NCI-H1105 (cell line): Measurements from ENCODE around the gene CPAMD8.
"Not testable (repeated sequence)": the region's sequence is repeated elsewhere in the genome, so short reads cannot be mapped to it uniquely, and the experiment has no call there.

Experiments used
- DNase-seq: peaks from one replicate; lab custom pipeline; 2025; lab: John Stamatoyannopoulos, UW

The CPAMD8 gene

DNA sequence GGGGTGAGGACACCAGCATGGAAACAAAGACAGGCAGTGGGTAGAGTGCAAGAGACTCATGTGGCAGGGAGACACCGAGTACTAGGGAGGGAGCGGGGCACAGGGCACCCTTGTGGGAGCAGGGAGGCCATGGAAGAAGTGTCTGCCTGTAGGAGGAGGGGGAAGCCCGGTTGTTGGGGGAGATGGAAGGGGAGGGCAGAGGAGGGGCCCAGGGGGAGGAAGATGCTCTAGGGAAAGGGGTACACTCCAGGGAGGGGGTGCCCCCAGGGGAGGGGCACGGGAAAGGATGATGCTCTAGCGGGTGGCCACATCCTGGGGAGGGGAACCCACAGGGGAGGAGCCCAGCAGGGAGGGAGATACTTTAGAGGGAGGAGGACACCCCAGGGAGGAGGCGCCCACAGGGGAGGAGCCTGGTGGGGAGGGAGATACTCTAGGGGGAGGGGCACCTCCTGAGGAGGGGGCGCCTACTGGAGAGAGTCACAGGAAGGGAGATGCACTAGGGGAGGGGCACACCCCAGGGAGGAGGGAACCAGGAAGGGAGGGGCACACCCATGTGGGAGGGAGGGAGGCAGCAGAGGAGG lies 24.9 kb downstream of the CPAMD8 start:
- DNase-seq = no peak

DNA sequence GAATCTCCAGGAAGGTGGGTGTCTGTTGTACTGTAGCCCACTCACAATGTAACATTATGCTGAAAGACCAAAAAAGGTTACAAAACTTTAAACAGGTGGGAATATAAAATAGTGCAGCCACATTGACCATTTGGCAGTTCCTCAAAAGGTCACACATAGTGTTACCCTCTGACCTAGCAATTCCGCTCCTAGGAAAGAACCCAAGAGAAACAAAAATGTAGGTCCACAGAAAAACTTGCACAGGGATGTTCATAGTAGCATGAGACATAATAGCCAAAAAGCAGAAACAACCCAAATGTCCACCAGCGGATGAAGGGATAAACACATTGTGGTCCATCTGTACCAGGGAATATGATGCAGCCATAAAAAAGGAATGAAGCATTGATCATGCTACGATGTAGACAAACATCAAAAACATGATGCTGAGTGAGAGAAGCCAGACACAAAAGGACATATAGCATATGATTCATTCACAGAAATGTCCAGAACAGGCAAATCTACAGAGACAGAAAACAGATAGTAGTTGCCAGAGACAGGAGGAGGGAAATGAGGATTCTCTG lies 27.9 kb downstream of the CPAMD8 start:
- no peak for DNase-seq

DNA sequence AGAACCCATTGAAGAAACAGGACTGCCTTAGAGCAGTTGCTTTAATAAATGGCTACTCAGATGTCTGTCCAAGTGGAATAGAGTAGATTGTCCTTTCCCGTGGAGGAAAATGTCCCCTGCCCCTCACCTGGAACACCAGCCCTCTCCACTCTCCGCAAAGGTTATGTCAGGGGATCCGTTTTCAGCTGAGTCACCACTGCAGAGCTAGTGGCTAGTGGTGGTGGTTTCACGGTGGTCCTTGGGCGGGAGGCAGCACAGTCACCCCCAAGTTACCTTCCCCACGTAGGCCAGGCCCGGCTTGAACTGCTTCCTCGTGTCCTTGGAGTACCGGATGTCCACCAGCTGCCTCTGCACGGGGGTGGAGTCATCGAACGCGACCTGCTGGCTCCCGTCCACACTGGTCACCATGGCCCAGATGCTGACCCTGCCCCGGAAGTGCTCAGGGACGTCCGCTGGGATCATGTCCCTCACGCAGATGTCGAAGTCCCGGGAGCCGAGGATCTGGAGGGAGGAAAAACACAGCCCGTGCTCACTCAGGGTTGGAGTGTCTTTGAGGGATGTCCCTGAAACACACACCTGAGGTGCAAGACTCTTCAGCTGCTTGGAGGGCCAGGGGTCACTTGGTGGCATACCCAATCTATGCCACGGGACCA lies 29.6 kb downstream of the CPAMD8 start:
- not testable (repeated sequence) for DNase-seq

DNA sequence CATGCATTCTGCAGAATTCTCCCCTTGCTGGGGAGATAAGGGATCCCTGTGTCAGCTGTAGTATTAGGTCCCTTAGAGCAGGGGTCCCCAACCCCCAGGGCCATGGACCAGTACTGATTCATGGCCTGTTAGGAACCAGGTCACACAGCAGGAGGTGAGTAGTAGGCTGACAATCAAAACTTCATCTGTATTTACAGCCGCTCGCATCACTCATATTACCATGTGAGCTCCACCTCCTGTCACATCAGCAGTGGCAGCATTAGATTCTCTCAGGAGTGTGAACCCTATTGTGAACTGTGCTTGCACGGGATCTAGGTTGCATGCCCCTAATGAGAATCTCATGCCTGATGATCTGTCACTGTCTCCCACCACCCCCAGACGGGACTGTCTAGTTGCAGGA lies 37.9 kb downstream of the CPAMD8 start:
- no peak for DNase-seq

DNA sequence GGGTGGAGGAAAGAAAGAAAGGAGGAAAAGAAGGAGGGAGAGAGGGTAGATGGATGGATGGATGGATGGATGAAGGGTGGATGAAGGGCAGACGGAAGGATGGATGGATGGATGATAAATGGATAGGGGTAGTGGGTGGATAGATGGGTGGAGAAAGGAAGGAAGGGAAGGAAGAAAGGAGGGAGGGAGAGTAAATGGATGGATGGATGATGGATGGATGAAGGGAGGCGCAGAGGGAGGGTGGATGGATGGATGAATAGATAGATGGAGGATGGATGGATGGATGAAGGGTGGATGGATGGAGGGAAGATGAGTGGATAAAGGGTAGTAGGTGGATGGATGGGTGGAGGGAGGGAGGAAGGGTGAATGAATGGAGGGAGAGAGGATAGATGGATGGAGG lies 41.2 kb downstream of the CPAMD8 start:
- no peak for DNase-seq

DNA sequence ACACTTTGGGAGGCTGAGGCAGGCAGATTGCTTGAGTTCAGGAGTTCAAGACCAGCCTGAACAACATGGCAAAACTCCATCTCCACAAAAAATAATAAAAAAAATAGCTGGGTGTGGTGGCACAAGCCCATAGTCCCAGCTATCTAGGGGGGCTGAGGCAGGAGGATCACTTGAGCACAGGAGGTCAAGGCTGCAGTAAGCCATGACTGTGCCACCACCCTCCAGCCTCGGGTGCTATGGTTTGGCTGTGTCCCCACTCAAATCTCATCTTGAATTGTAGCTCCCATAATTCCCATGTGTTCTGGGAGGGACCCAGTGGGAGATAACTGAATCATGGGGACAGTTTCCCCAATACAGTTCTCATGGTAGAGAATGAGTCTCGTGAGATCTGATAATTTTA lies 44.0 kb downstream of the CPAMD8 start:
- DNase-seq = not testable (repeated sequence)

DNA sequence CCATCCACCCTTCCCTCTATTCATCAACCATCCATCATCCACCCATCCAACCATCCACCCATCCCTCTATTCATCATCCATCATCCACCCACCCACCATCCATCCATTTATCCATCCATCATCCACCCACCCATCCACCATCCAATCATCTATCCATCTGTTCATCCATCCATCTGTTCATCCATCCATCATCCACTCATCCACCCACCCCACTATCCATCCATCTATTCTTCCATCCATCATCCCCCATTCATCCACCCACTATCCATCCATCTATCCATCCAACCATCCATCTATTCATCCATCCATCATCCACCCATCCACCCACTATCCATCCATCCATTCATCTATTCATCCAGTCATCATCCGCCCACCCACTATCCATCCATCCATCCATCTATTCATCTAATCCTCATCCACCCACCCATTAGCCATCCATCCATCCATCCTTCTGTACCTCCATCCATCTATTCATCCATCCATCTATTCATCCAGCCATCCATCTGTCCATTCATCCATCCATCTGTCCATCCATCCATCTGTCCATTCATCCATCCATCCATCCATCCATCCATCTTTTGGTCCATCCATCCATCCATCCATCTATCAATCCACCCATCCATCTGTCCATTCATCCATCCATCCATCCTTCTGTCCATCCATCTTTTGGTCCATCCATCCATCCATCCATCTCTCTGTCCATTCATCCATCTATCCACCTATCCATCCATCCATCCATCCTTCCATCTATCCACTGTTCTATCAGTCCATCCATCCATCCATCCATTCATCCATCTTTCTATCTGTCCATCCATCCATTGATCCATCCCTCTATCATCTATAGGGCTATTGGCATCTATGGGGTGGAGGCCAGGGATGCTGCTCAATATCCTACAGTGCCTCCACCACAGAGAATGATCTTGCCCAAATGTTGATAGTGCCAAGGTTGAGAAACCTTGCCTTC lies 47.5 kb downstream of the CPAMD8 start:
- DNase-seq = no peak

DNA sequence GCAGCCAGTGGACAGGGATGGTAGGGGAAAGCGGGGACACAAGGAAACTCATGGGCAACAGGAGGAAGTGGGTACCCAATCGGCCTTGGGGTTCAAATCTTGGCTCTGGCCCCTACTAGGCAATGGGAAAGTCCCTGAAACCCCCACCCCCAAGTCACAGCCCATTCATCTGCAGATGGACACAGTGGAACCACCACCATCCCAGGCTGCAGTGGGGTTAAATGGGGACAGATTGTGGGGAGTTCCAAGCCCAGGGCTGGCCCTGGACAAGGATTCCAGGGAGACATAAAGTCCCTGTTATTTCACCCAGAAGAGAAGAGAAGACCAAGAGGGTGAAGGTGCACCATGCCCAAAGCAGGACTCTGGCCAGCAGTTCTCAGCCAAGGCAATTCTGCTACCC lies 48.5 kb downstream of the CPAMD8 start:
- DNase-seq = no peak

DNA sequence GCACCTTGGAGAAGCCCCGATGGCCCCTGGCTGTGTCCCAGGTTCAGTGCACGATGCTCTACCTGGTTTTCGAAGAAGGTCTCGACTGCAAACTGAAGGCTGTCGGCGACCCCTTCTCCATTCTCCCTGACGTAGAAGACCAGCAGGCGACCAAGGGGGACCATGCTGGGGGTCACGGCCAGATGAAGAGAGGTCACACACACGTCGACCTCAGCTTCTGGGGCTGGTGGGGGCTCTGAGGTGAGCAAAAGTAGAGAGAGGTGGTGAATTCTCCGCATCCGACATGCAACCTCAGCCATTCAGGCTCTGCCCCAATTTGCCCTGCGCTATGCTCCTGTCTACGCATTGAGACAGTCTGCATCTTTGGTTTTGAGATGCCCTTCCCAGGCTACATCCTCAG lies 49.3 kb downstream of the CPAMD8 start:
- no peak for DNase-seq

DNA sequence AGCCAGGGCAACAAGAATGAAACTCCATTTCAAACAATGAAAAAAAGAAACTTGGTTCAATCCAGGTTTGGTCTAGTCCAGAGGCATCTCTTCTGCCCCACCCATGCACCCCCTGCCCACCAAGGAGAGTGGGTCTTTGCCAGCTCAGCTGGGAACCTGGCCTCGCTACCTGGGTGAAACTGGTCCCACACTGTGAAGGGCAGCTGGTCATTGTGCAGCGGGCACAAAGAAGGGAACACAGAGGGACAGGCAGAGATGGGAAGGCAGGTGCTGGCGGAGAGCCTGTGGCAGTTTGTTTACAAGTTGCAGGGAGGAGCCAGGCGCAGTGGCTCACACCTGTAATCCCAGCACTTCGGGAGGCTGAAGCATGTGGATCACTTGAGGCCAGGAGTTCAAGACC lies 50.2 kb downstream of the CPAMD8 start:
- DNase-seq = no peak

DNA sequence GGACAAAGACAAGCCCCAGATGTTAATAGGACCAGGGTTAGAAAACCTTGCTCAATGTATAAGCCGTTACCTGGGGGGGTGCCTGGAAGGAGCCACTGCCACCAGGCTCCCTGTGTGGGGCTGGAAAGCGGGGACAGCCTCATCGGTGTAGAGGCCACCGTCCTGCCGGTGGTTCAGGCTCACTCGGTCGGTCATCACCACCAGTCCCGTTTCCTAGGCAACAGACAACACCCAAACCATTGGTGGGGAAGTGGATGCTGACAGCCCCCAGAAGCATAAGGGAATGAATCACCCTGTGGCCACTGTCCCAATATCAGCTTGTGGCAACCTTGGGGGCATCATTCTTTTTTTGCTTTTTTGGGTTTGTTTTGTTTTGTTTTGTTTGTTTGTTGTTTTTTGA lies 55.8 kb downstream of the CPAMD8 start:
- no peak for DNase-seq

DNA sequence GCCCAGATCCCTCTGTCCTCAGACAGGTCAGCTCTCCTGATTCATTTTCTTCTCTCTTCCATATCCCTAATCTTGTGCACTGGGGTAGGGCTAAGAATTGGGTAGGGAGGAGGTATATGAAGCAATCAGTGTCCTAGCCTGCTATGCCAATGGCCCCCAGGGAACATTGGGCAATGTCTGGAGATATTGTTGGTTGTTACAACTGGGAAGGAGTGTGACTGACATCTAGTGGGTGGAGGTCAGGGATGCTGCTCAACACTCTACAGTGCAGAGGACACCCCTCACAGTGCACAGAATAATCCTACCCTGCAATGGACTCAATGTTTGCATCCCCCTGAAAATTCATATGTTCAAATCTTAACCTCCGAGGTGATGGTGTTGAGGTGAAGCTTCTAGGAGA lies 57.5 kb downstream of the CPAMD8 start:
- no peak for DNase-seq

DNA sequence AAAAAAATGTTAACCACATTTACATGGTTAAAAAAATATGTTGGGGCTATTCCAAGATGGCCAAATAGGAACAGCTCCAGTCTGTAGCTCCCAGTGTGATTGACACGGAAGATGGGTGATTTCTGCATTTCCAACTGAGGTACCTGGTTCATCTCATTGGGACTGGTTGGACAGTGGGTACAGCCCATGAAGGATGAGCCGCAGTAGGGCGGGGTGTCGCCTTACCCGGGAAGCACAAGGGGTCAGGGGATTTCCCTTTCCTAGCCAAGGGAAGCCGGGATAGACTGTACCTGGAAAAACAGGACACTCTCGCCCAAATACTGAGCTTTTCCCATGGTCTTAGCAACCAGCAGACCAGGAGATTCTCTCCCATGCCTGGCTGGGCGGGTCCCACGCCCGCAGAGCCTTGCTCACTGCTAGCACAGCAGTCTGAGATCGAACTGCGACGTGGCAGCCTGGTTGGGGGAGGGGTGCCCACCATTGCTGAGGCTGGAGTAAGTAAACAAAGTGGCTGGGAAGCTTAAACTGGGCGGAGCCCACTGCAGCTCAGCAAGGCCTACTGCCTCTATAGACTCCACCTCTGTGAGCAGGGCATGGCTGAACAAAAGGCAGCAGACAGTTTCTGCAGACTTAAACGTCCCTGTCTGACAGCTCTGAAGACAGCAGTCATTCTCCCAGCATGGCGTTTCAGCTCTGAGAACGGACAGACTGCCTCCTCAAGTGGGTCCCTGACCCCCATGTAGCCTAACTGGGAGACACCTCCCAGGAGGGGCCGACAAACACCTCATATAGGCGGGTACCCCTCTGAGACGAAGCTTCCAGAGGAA lies 65.4 kb downstream of the CPAMD8 start:
- not testable (repeated sequence) for DNase-seq

DNA sequence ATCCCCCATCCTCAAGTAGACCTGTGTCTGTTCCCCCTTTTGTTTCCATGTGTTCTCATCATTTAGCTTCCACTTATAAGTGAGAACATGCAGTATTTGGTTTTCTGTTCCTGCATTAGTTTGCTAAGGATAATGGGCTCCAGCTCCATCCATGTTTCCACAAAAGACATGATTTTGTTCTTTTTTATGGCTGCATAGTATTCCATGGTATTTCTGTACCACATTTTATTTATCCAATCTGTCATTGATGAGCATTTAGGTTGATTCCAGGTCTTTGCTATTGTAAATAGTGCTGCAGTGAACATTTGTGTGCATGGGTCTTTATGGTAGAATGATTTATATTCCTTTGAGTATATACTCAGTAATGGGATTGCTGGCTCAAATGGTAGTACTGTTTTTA lies 68.3 kb downstream of the CPAMD8 start:
- not testable (repeated sequence) for DNase-seq

DNA sequence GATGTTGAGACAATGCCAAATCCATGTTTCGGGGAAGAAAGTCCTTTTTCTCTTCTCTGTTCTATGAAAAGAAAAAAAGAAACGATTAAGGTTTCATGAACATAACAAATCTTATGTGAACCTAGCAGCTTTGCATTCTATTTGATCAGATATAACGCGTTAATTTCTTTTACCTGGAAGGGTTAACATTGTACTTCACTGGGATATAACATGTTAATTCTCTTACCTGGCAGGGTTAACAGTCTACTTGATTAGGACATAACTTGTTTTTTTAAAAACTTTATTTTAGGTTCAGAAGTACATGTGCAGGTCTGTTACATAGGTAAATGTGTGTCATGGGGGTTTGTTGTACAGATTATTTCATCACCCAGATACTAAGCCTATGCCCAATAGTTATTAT lies 68.8 kb downstream of the CPAMD8 start:
- DNase-seq = no peak

DNA sequence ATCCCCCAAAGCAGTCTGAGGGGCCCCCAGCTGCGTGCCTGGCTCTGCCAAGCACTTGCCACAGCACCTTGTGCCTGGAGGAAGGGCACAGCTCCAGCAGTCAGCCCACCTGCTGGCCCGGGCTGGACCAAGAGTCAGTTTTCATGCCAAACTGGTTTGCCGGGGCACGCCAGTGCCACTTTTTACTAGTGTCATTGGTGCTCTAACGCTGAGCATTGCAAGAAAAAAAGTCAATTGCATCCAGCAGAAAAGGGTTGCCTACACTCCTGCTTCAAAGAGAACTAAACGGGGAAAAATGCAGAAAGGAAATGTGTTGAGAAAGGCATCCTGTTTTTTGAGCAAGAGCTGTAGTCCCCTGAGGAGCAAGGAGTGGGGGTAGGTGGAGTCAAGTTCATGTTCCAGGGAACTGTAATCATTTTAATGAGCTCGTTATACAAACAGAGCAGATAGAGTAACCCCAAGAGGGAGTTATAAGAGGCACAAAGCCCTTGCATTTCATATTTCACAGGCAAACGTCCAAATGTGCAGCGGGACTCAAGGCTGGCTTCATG lies 69.4 kb downstream of the CPAMD8 start:
- DNase-seq = peak; percentile 54

DNA sequence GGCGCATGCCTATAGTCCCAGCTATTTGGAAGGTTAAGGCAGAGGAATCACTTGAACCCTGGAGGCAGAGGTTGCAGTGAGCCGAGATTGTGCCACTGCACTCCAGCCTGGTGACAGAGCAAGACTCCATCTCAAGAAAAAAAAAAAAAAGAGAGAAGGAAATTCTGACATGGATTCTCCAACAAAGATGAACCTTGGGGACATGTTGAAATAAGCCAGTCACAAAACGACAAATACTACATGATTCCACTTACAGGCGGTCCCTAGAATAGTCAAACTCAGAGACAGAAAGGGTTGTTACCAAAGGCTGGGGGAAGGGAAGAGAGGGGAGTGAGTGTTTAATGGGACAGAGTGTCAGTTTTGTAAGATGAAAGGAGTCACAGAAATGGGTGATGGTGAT lies 71.4 kb downstream of the CPAMD8 start:
- DNase-seq = no peak

DNA sequence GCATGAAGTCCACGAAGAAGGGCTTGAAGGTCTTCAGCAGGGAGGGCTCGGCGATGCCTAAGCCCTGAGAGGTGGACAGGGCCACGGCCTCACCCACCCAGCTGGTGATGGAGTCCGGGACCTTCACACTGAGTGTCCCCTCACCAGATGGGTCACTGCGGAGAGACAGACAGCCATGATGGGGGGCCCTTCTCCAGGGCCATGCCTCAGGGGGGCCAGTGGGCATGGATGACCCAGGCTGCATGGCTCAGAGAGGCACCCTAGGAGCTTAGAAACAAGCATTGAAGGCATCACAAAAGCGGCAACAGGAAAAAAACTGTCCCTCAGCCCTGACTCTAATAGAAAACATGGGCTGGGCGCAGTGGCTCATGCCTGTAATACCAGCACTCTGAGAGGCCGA lies 74.6 kb downstream of the CPAMD8 start:
- no peak for DNase-seq

DNA sequence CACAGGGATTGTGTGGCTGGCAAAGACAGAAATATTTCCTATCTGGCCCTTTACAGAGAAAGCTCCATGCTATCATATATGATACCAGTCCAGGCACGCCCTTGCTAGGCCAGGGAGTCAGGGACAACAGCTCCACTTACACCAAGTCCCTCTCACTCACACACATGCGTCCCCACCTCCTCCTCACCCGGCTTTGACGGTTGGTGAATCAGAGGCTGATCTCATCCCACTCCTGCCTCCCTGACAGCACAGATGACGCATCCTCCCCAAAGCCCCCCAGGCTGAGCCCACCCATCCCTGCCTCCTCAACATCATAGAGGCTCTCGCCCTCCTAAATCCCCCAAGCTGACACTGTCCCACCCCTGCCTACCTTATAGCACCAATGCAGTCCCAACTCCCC lies 75.1 kb downstream of the CPAMD8 start:
- DNase-seq = peak; percentile 14

DNA sequence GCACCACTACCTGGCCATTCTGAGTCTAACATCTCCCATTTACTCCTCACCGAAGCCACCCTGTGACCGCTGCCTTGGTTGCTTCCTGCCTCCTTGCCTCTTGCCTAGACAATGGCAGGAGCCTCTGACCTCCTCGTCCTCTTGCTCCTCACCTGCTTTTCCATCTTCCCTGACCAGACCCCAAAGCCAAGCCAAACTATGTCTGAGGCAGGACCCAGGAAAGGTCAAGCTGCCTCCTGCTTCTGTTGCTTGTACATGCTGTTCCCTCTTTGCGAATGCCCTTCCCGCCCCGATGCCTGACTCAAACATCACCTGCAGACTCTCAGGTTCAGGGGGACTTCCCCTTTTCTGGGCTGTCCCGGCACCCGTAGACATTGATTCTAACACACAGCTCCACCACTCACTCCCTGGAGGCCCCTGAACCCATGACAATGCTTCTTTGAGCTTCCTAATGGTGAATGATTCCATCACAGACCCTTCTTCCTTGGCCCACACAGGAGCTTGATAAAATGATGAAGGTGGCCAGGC lies 77.0 kb downstream of the CPAMD8 start:
- no peak for DNase-seq
